PFSK-1 (cell line): Measurements from ENCODE around the gene TELO2. TPM values are rescaled to one million over a fixed set of nuclear protein-coding genes. Genes with fewer than 3 reads are reported as not detected.

Experiments used
- FOXP2 ChIP-seq: optimal IDR thresholded peaks from 2 replicates; pipeline ENCODE3; 2011; ENCODE audit warnings: borderline replicate concordance, control low read depth, inconsistent platforms; ENCODE audit not compliant: insufficient read depth; ENCODE audit errors: extremely low read length, extremely low read depth
- POLR2AphosphoS5 ChIP-seq: IDR thresholded peaks from 2 replicates; pipeline ENCODE4 v1.6.1; 2012; ENCODE audit warnings: low read depth, mild to moderate bottlenecking, control low read depth, low read length, moderate library complexity
- SIN3A ChIP-seq: IDR thresholded peaks from 2 replicates; pipeline ENCODE4 v1.6.1; 2012; ENCODE audit warnings: mild to moderate bottlenecking, low read length, moderate library complexity, borderline replicate concordance; ENCODE audit not compliant: insufficient read depth
- TAF1 ChIP-seq: IDR thresholded peaks from 2 replicates; pipeline ENCODE4 v1.6.1; 2012; ENCODE audit warnings: low read length, control low read depth, borderline replicate concordance; ENCODE audit not compliant: insufficient read depth
- polyA plus RNA-seq: library from polyadenylated mRNA; unstranded; fragments of >200 nt; gene quantifications from one replicate; pipeline ENCODE4 v1.2.1, GENCODE V29; 2012; ENCODE audit warnings: low read depth, missing spikeins; ENCODE audit not compliant: insufficient read length
- TF ChIP-seq, protein P1 (sequence below), 2 experiments: IDR thresholded peaks; 2 replicates each; pipeline versions ENCODE4 v1.6.1 to v1.8.0; 2011 to 2012; ENCODE audit warnings: low read depth in 2 of 2, low read length in 2 of 2, control low read depth in 1 of 2, inconsistent platforms in 1 of 2, mild to moderate bottlenecking in 1 of 2, moderate library complexity in 1 of 2; ENCODE audit not compliant: insufficient read depth in 1 of 2

TELO2 gene
- polyA plus RNA-seq = 30.5 TPM

- peak; percentile 34; the same call in 1 of the 2 replicates for TF ChIP-seq SIN3A
- TF ChIP-seq, protein P1, sequence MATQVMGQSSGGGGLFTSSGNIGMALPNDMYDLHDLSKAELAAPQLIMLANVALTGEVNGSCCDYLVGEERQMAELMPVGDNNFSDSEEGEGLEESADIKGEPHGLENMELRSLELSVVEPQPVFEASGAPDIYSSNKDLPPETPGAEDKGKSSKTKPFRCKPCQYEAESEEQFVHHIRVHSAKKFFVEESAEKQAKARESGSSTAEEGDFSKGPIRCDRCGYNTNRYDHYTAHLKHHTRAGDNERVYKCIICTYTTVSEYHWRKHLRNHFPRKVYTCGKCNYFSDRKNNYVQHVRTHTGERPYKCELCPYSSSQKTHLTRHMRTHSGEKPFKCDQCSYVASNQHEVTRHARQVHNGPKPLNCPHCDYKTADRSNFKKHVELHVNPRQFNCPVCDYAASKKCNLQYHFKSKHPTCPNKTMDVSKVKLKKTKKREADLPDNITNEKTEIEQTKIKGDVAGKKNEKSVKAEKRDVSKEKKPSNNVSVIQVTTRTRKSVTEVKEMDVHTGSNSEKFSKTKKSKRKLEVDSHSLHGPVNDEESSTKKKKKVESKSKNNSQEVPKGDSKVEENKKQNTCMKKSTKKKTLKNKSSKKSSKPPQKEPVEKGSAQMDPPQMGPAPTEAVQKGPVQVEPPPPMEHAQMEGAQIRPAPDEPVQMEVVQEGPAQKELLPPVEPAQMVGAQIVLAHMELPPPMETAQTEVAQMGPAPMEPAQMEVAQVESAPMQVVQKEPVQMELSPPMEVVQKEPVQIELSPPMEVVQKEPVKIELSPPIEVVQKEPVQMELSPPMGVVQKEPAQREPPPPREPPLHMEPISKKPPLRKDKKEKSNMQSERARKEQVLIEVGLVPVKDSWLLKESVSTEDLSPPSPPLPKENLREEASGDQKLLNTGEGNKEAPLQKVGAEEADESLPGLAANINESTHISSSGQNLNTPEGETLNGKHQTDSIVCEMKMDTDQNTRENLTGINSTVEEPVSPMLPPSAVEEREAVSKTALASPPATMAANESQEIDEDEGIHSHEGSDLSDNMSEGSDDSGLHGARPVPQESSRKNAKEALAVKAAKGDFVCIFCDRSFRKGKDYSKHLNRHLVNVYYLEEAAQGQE (IDR thresholded peaks at IDR 0.05; ENCODE audit: insufficient read depth in 1 of 2, low read depth in 2 of 2, low read length in 2 of 2) = no peak
- peak; percentile 53 for TF ChIP-seq POLR2AphosphoS5
- TF ChIP-seq TAF1 = peak; percentile 51
- TF ChIP-seq FOXP2 = peak; percentile 26
Observed at GRCh38 chr16:1492923-1493745, at the start of gene TELO2. TELO2 (plus strand) TSS chr16:1493360; CDS start chr16:1494282, 922 bp downstream.

DNA sequence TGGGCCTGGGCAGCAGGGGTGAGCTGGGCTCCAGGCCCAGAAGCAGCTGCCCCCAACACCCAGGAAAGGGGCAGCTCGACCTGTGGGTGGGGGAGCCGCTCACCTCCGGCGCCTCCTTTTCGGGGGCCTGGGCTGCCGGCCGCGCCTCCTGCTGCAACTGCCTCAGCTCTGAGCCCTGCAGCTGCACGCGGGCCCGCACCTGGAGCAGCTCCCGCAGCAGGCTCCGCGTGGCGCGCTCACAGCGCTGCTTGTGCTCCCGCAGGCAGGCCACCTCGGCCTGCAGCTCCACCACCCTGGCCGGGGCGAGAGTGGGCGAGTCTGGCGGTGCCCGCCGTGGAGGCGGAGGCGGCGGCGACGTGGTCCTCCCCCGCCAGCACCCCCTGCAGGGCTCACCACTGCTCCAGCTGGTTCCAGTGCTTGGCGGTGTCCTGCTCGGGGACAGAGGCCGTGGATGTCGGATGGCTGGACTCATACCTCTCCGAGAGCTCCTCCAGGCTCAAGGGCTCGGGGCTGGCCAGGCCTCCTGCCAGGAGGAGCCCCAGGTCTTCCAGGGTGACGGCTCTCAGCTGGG lies 49.7 kb upstream of the TELO2 start:
- no peak for TF ChIP-seq POLR2AphosphoS5
- no peak for TF ChIP-seq FOXP2
- TF ChIP-seq, protein P1 (IDR thresholded peaks at IDR 0.05; ENCODE audit: insufficient read depth in 1 of 2, low read depth in 2 of 2, low read length in 2 of 2) = no peak
- no peak for TF ChIP-seq TAF1
- TF ChIP-seq SIN3A = no peak

DNA sequence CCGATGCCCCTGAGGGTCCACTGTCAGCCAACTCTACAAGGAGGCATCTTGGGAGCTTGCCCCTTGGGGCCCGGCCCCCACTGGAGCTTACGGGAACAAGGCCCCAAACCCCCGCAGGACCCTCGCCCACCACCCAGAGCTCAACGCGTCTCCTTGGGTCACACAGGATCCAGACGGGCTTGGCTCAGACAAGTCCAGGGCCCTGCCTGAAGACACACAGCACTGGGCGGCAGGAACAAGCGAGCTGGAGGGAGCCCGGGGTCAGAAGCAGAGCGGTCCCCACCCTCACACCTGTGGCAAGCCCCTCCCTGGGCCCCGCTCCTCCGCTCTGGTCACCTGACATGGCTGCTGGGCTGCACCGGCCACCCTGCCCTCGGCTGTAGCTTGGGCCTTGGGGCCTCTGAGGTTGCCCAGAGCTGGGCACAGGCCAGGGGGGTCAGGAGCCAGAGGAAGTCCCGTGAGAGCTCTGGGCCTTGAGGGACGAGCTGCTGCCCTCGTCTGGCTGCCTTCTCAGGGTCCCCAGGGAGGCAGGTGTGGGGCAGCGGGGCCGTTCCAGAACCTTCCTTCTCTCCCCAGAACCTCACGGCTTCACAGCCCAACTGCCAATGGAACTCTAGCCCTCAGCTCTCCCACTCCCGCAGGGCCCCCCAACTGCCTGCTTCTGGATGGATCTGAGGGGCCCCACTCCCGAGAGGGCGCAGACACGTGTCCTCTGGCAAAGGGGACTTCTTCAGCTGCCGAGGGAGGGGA lies 49.0 kb upstream of the TELO2 start, which contains the start of gene CCDC154:
CCDC154 (minus strand) TSS at position 577 of the 750 bp plus-strand sequence; CDS start at position 343, 234 bp downstream.
- TF ChIP-seq FOXP2 (no peak), TAF1 (no peak), POLR2AphosphoS5 (no peak), SIN3A (no peak)
- TF ChIP-seq, protein P1 (IDR thresholded peaks at IDR 0.05; ENCODE audit: insufficient read depth in 1 of 2, low read depth in 2 of 2, low read length in 2 of 2) = no peak

- TF ChIP-seq, protein P1 (IDR thresholded peaks at IDR 0.05; ENCODE audit: insufficient read depth in 1 of 2, low read depth in 2 of 2, low read length in 2 of 2) = no peak
- TF ChIP-seq TAF1 = no peak
- TF ChIP-seq SIN3A = no peak
Observed at GRCh38 chr16:1444730-1445517, 48.2 kb upstream of the TELO2 start.
